ENCODE measurements around the gene HIVEP3. TPM values are rescaled to one million over a fixed set of nuclear protein-coding genes. Genes with fewer than 3 reads are reported as not detected.

The HIVEP3 gene
- total RNA-seq, 1 experiment from 2014 or later: 6.0 TPM

GRCh38 chr1:41716188-41717130 is 202.3 kb downstream of the HIVEP3 start:
- in situ Hi-C loops (cut with HindIII; ENCODE audit: low pct_unique_long_range_greater_than_20kb, low sequenced_read_pairs) (no loop called here), intact Hi-C loops (cut with micrococcal nuclease; ENCODE audit: unreplicated experiment) (no loop called here)
- DNase-seq (ENCODE audit: low read depth, low spot score): no peak
- H3K36me3 ChIP-seq (ENCODE audit: control insufficient read depth, insufficient read depth, low read length): no peaks in the 10 kb centered on the region
- no peak for TF ChIP-seq REST (IDR thresholded peaks at IDR 0.05; ENCODE audit: insufficient read depth in 1 of 2, low read depth in 2 of 2, low read length in 1 of 2)
- no peak for TF ChIP-seq SIN3A (IDR thresholded peaks at IDR 0.05; ENCODE audit: borderline replicate concordance, insufficient read depth, low read depth, low read length)
- TF ChIP-seq POLR2AphosphoS5 (IDR thresholded peaks at IDR 0.05; ENCODE audit: low read depth, low read length): no peak
- TF ChIP-seq TCF7L2 (IDR thresholded peaks at IDR 0.05; ENCODE audit: low read depth, low read length): no peak
- TF ChIP-seq, protein P1, sequence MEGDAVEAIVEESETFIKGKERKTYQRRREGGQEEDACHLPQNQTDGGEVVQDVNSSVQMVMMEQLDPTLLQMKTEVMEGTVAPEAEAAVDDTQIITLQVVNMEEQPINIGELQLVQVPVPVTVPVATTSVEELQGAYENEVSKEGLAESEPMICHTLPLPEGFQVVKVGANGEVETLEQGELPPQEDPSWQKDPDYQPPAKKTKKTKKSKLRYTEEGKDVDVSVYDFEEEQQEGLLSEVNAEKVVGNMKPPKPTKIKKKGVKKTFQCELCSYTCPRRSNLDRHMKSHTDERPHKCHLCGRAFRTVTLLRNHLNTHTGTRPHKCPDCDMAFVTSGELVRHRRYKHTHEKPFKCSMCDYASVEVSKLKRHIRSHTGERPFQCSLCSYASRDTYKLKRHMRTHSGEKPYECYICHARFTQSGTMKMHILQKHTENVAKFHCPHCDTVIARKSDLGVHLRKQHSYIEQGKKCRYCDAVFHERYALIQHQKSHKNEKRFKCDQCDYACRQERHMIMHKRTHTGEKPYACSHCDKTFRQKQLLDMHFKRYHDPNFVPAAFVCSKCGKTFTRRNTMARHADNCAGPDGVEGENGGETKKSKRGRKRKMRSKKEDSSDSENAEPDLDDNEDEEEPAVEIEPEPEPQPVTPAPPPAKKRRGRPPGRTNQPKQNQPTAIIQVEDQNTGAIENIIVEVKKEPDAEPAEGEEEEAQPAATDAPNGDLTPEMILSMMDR (IDR thresholded peaks at IDR 0.05): no peak
- no peaks in the 10 kb centered on the region; the same call in 1 of the 2 replicates for H3K4me1 ChIP-seq (ENCODE audit: control insufficient read depth, insufficient read depth, low read length)
- no TSS peak for BruUV-seq (replicated peaks)
- H3K27ac ChIP-seq (ENCODE audit: low read length): no peak overlapping the region
- H3K9me3 ChIP-seq (ENCODE audit: control insufficient read depth, insufficient read depth, low read depth, low read length): no peaks in the 10 kb centered on the region
- no peak overlapping the region for H3K4me3 ChIP-seq (ENCODE audit: low read depth in 2 of 2, low read length in 2 of 2)
- ChIA-PET CTCF (no interaction called here), POLR2A (interaction anchor here (0.6 kb wide), 1 partner anchor 396 kb away, joined by 3 read pairs; no protein-coding TSS in a partner anchor)
- ATAC-seq: no peak
- H3K27me3 ChIP-seq (ENCODE audit: control insufficient read depth, insufficient read depth, low read length): no peaks in the 10 kb centered on the region

DNA sequence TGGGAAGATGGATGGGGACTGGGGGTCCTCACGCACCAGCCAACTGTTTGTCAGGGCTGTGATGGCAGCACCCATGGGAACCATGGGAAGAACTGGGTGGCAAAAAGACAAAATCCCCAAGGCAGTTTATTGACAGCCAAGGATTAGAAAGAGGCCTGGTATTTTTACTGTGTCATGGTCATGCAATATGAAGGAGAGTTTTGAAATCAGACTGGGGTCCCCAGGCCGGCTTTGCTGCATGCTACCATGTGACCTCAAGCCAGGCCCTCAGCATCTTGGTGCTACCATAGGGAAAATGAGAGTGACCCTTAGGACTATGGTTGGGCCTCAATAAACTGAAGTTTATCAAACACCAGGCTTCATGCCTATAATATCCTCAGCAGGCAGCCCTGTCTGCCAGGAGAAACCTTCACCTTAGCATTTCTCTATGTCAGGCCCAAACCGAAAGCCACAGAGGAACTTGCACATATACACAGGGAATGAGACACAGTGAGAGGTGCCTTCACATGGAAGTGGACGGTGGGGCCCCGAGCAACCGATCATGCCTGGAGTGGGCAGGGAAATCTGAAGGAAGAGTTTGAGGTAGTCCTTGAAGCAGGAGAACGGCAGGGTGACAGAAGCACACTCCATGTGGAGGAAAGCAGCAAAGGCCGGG is 203.2 kb downstream of the HIVEP3 start:
- ATAC-seq (no peak), DNase-seq (ENCODE audit: low read depth, low spot score) (no peak)
- no peak overlapping the region for H3K4me3 ChIP-seq (ENCODE audit: low read depth in 2 of 2, low read length in 2 of 2)
- intact Hi-C loops (cut with micrococcal nuclease; ENCODE audit: unreplicated experiment) (no loop called here), in situ Hi-C loops (cut with HindIII; ENCODE audit: low pct_unique_long_range_greater_than_20kb, low sequenced_read_pairs) (no loop called here)
- no peak overlapping the region for H3K27ac ChIP-seq (ENCODE audit: low read length)
- H3K27me3 ChIP-seq (ENCODE audit: control insufficient read depth, insufficient read depth, low read length): no peaks in the 10 kb centered on the region
- BruUV-seq (replicated peaks): no TSS peak
- no peaks in the 10 kb centered on the region; the same call in 1 of the 2 replicates for H3K4me1 ChIP-seq (ENCODE audit: control insufficient read depth, insufficient read depth, low read length)
- H3K9me3 ChIP-seq (ENCODE audit: control insufficient read depth, insufficient read depth, low read depth, low read length): no peaks in the 10 kb centered on the region
- CTCF ChIA-PET: no interaction called here
- POLR2A ChIA-PET: interaction anchor here (0.6 kb wide), 1 partner anchor 251 kb away, joined by 3 read pairs; no protein-coding TSS in a partner anchor
- TF ChIP-seq, protein P1 (IDR thresholded peaks at IDR 0.05): no peak
- TF ChIP-seq POLR2AphosphoS5 (IDR thresholded peaks at IDR 0.05; ENCODE audit: low read depth, low read length): no peak
- TF ChIP-seq REST (IDR thresholded peaks at IDR 0.05; ENCODE audit: insufficient read depth in 1 of 2, low read depth in 2 of 2, low read length in 1 of 2): no peak
- no peak for TF ChIP-seq SIN3A (IDR thresholded peaks at IDR 0.05; ENCODE audit: borderline replicate concordance, insufficient read depth, low read depth, low read length)
- no peaks in the 10 kb centered on the region for H3K36me3 ChIP-seq (ENCODE audit: control insufficient read depth, insufficient read depth, low read length)

Data from Panc1 (cell line).